Measurements from ENCODE around the gene TMEM179. TPM values are rescaled to one million over a fixed set of nuclear protein-coding genes. Genes with fewer than 3 reads are reported as not detected.

The TMEM179 gene
- total RNA-seq, 1 experiment from 2014 or later, result 11.4 TPM

GRCh38 chr14:104587641-104588040 is 16.9 kb downstream of the TMEM179 start:
- no peaks in the 10 kb centered on the region for H3K23me2 ChIP-seq (ENCODE audit: insufficient read length, low read depth, low read length, poor library complexity, severe bottlenecking)
- no peak overlapping the region for H4K5ac ChIP-seq (ENCODE audit: insufficient read length, low read depth, low read length)
- Mint-ChIP-seq H3K27ac (no peak overlapping the region), H3K9me3 (no peaks in the 10 kb centered on the region; a peak in 1 of 5 replicates), H3K4me3 (no peak overlapping the region), H3K36me3 (ENCODE audit: insufficient read depth in 1 of 3, low read depth in 3 of 3) (no peaks in the 10 kb centered on the region), H3K4me1 (peaks cover 0 to 9% of the 10 kb centered on the region in 2 experiments; a peak in 3 of 4 replicates), H3K27me3 (ENCODE audit: low read depth) (peaks cover 4% of the 10 kb centered on the region)
- H2BK15ac ChIP-seq (ENCODE audit: low read depth, low read length), result no peak overlapping the region
- H2AK5ac ChIP-seq (ENCODE audit: insufficient read length, low read length), result no peak overlapping the region
- no peak overlapping the region for H2BK120ac ChIP-seq (ENCODE audit: low read depth, low read length, poor library complexity, severe bottlenecking)
- no peak overlapping the region for H4K91ac ChIP-seq (ENCODE audit: insufficient read length, low read depth, low read length)
- H3K14ac ChIP-seq (ENCODE audit: insufficient read depth, low read length), result no peak overlapping the region; the same call in 1 of the 2 replicates
- no CpG with 5 or more reads among the region's 19 CpGs for WGBS (ENCODE audit: extremely low coverage, insufficient read length, low lambda C conversion rate)
- no peak overlapping the region for H3K4ac ChIP-seq (ENCODE audit: low read depth, low read length)
- no peak overlapping the region for H3K18ac ChIP-seq (ENCODE audit: insufficient read length, low read depth, low read length)
- H3K4me1 ChIP-seq (ENCODE audit: insufficient read depth, low read length), result no peaks in the 10 kb centered on the region
- H3K79me1 ChIP-seq (ENCODE audit: insufficient read depth, low read depth, low read length, poor library complexity, severe bottlenecking), result no peaks in the 10 kb centered on the region
- no peak overlapping the region for H3K4me2 ChIP-seq (ENCODE audit: insufficient read depth, insufficient read length, low read length)
- H4K8ac ChIP-seq (replicated peaks; ENCODE audit: insufficient read length, low read depth, low read length), result no peak overlapping the region
- no peak overlapping the region for H2BK5ac ChIP-seq (ENCODE audit: insufficient read length, low read length)
- no peaks in the 10 kb centered on the region for H3K9me3 ChIP-seq (ENCODE audit: control insufficient read depth, low read depth, low read length)
- TF ChIP-seq CTCF (conservative IDR thresholded peaks at IDR 0.05), result no peak
- no peak overlapping the region for H3K23ac ChIP-seq (ENCODE audit: insufficient read length, low read depth, low read length)
- H3K9ac ChIP-seq (ENCODE audit: extremely low read depth, insufficient read length, low read length), result no peak overlapping the region
- H4K20me1 ChIP-seq (ENCODE audit: control insufficient read depth, insufficient read depth, insufficient read length), result no peaks in the 10 kb centered on the region
- H2BK20ac ChIP-seq (ENCODE audit: low read depth, low read length, poor library complexity, severe bottlenecking), result no peak overlapping the region
- H3K27ac ChIP-seq (ENCODE audit: insufficient read length, low read depth, low read length), result no peak overlapping the region
- no peak for DNase-seq
- H3K27me3 ChIP-seq (ENCODE audit: insufficient read depth, low read length), result no peaks in the 10 kb centered on the region
- no peaks in the 10 kb centered on the region for H3K79me2 ChIP-seq (ENCODE audit: insufficient read depth, low read length)
- no peak overlapping the region for H3K56ac ChIP-seq (ENCODE audit: insufficient read length, low read depth, low read length)
- no peak overlapping the region for H2AFZ ChIP-seq (ENCODE audit: low read length)
- no peak overlapping the region for H2BK12ac ChIP-seq (ENCODE audit: insufficient read length, low read depth, low read length)
- no peak overlapping the region for H3T11ph ChIP-seq (ENCODE audit: low read length)

Data from H9 (cell line).